SIG-M5 treated with dmso at 0.1 percent for 504 hours (cell line): ENCODE results near the gene LRRC2.
"Not testable (repeated sequence)": the region's sequence is repeated elsewhere in the genome, so short reads cannot be mapped to it uniquely, and the experiment has no call there.

Experiments
- DNase-seq: peaks from one replicate; lab custom pipeline; 2025; ENCODE audit not compliant: unreplicated experiment; lab: John Stamatoyannopoulos, UW

The LRRC2 gene

DNA sequence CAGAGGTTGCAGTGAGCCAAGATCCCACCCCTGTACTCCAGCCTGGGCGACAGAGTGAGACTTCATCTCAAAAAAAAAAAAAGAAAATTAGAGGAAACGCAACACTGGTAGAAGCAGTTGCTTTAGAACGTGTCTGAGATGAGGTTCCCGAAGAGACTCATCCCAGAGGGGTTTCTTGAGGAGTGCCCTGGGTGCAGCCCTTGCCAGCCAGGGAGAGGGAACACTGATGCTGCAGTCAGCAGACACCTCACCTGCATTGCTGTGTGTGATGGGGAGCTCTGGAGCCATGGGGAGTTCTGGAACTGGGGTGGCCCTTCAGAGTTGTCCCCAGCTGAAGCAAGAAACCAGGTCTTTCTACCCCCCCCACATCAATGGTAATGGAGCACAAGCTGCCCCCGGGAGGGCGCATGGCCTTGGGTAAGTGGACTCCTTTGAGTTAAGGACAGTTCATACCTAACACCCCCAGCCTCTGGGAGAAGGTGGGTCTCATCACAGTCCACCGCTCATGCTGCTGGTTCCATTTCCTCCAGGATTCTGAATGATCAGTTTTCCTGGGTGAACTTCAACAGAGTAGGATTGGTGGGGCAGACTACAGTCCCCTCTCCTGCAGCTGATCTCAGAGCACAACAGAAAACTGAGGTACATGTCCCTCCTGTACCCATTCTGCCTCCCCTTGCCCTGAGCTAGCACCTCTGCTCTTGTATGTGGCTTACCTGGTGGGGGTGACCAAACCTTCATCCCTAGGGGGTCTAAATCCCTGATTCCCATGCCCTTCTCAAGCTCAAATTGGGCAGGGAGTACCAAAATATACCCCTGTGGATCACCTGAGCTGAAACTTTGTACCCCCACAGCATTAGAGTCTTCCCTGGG is 18.7 kb upstream of the LRRC2 start:
- no peak for DNase-seq

DNA sequence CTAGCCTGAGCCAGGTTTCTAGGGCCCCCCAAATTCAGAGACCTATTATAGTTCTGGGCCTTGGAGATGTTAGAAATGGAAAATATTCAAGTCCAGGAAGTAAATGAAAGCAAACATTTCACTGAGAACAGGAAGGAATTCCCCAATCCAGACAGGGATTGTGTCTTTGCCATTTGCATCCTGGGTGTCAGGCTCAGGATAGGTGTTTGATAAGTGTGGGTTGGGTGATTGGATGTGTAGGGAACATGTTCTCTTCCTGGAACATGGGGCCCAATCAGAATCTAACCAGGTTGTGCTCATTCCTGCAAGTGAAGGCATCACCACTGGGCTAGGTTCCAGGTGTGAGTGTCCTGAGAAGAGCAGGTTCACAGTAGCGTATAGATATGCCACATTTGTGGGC is 14.6 kb upstream of the LRRC2 start:
- DNase-seq: no peak

DNA sequence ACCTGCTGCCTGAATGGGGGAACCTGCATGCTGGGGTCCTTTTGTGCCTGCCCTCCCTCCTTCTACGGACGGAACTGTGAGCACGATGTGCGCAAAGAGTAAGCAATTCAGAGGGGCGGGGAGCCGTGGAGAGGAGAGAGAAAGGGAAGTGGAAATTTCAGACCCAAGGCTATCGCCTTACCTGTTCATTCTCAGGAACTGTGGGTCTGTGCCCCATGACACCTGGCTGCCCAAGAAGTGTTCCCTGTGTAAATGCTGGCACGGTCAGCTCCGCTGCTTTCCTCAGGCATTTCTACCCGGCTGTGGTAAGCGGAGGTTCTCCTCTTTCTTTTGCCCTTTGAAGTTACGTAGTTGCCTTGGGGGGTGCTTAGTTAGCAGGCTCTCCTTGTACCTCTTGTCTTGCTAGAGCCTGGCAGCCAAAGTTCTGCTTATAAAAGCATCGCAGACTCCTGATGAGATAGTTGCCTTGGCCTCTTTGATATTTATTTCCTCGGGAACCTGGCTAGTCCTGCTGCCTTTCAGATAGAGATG is 13.7 kb upstream of the LRRC2 start:
- no peak for DNase-seq

GRCh38 chr3:46578973-46579755 is 13.1 kb upstream of the LRRC2 start:
- DNase-seq: no peak

- not testable (repeated sequence) for DNase-seq
Observed at GRCh38 chr3:46577580-46578249, 11.6 kb upstream of the LRRC2 start.

- no peak for DNase-seq
Observed at GRCh38 chr3:46576879-46577278, 10.8 kb upstream of the LRRC2 start.

DNA sequence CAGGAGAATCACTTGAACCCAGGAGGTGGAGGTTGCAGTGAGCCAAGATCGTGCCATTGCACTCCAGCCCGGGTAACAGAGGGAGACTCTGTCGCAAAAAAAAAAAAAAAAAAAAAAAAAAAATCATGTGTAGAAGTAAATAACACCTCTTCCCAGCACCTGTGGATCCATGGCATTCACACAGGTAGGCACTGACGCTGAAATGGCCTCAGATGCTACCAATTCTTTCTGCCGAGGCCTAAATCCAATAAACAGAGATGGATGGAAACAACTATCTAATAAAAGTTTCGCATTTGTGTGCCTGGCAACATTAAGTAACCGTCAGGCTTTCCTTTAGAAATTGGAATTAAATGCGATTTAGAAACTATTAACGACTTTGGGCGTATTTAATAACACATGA is 10.3 kb upstream of the LRRC2 start:
- no peak for DNase-seq

GRCh38 chr3:46575577-46576222 is 9.6 kb upstream of the LRRC2 start:
- DNase-seq: no peak

GRCh38 chr3:46574881-46575576 is 8.9 kb upstream of the LRRC2 start:
- DNase-seq: no peak

GRCh38 chr3:46574243-46574646 is 8.1 kb upstream of the LRRC2 start:
- no peak for DNase-seq

- DNase-seq: no peak
Observed at GRCh38 chr3:46573701-46574100, 7.6 kb upstream of the LRRC2 start.

- no peak for DNase-seq
Observed at GRCh38 chr3:46571684-46572083, 5.6 kb upstream of the LRRC2 start.

DNA sequence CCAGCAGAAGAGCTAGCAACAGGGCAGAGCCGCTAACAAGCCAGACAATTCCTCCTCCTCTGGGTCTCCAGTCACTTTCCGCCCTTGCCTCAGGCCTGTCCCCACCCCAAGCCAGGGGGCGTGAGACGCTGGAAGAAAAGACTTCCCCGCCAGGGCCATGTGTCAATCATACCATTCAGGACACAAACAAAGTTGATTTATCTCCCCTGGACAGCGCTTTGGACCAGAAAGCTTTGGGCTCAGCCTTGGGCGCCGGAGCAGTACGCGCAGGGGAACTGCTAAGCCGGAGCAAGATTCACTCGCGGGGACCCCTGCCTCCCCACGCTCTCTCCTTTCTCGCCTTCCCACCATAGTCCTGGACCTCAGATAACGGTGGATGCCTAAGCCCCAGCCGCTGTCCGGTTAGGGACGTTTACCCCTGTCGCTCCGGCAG is 479 bp downstream of the LRRC2 start:
- DNase-seq: no peak

- DNase-seq: no peak
Observed at GRCh38 chr3:46565077-46565476, 1.0 kb downstream of the LRRC2 start.

GRCh38 chr3:46564190-46565021 is 1.7 kb downstream of the LRRC2 start:
- no peak for DNase-seq

GRCh38 chr3:46561951-46562350 is 4.2 kb downstream of the LRRC2 start:
- DNase-seq: no peak

DNA sequence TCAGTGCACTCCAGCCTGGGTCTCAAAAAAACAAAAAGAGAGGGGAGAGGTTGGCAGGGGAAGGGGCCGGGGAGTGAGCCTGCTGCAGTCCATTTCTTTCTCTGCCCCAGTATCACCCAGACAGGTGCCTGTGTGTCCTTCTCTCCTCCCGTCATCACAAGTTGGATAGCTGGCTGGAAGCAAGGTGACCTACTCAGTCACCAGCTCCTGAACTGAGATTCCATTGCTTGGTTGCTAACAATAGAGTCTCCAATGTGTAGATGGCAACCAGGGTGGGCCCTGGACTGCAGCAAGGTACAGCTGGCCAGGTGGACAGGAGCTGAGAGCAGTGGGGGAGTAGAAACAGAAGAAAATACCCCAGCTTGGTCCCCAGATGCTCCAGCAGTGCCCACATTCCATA is 4.6 kb downstream of the LRRC2 start:
- no peak for DNase-seq

GRCh38 chr3:46559091-46559704 is 6.9 kb downstream of the LRRC2 start:
- no peak for DNase-seq
